ENCODE results near the gene THOC6.

Gene THOC6

GRCh38 chr16:3021449-3022207, 2.2 kb upstream of the THOC6 start:
- H3K4me1 ChIP-seq (ENCODE audit: insufficient read depth, low read length, severe bottlenecking): peaks cover 44% of the 10 kb centered on the region
- no peaks in the 10 kb centered on the region for H3K9me3 ChIP-seq (ENCODE audit: low read length)
- H3K4me2 ChIP-seq (ENCODE audit: low read length): peak overlapping the region; percentile 97
- peaks cover 4% of the 10 kb centered on the region for H3K36me3 ChIP-seq (ENCODE audit: insufficient read depth, low read length)
- no peaks in the 10 kb centered on the region for H3K9me2 ChIP-seq (ENCODE audit: low read depth, low read length)
- no peaks in the 10 kb centered on the region for H4K20me1 ChIP-seq (ENCODE audit: insufficient read depth, low read length)
- H3K79me2 ChIP-seq (ENCODE audit: insufficient read depth, low read length): no peaks in the 10 kb centered on the region
- H3F3A ChIP-seq (ENCODE audit: insufficient read depth, low read length): no peaks in the 10 kb centered on the region
- peaks cover 4% of the 10 kb centered on the region; the same call in 1 of the 2 replicates for H3K27me3 ChIP-seq (ENCODE audit: insufficient read depth, low read length)
- TF ChIP-seq, protein P1, sequence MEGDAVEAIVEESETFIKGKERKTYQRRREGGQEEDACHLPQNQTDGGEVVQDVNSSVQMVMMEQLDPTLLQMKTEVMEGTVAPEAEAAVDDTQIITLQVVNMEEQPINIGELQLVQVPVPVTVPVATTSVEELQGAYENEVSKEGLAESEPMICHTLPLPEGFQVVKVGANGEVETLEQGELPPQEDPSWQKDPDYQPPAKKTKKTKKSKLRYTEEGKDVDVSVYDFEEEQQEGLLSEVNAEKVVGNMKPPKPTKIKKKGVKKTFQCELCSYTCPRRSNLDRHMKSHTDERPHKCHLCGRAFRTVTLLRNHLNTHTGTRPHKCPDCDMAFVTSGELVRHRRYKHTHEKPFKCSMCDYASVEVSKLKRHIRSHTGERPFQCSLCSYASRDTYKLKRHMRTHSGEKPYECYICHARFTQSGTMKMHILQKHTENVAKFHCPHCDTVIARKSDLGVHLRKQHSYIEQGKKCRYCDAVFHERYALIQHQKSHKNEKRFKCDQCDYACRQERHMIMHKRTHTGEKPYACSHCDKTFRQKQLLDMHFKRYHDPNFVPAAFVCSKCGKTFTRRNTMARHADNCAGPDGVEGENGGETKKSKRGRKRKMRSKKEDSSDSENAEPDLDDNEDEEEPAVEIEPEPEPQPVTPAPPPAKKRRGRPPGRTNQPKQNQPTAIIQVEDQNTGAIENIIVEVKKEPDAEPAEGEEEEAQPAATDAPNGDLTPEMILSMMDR (IDR thresholded peaks at IDR 0.05; ENCODE audit: low read length): peak; percentile 58
- no peak for TF ChIP-seq EZH2 (IDR thresholded peaks at IDR 0.05; ENCODE audit: borderline replicate concordance, low read length)
- H3K9ac ChIP-seq (ENCODE audit: low read length): peak overlapping the region; percentile 60; the same call in 1 of the 2 replicates
- H3K27ac ChIP-seq (ENCODE audit: low read depth, low read length, poor library complexity, severe bottlenecking): peak overlapping the region; percentile 55
- no peak overlapping the region for H2AFZ ChIP-seq (ENCODE audit: low read length)
- peak overlapping the region; percentile 67 for H3K4me3 ChIP-seq (ENCODE audit: low read depth, low read length, poor library complexity, severe bottlenecking)

- Histone ChIP-seq H3F3A (ENCODE audit: insufficient read depth, low read length) (no peaks in the 10 kb centered on the region), H3K27ac (ENCODE audit: low read depth, low read length, poor library complexity, severe bottlenecking) (peak overlapping the region; percentile 55), H2AFZ (ENCODE audit: low read length) (no peak overlapping the region), H3K36me3 (ENCODE audit: insufficient read depth, low read length) (peaks cover 11% of the 10 kb centered on the region), H3K4me3 (ENCODE audit: low read depth, low read length, poor library complexity, severe bottlenecking) (peak overlapping the region; percentile 67), H3K4me1 (ENCODE audit: insufficient read depth, low read length, severe bottlenecking) (peaks cover 44% of the 10 kb centered on the region), H3K9me2 (ENCODE audit: low read depth, low read length) (no peaks in the 10 kb centered on the region), H3K9me3 (ENCODE audit: low read length) (no peaks in the 10 kb centered on the region), H3K9ac (ENCODE audit: low read length) (no peak overlapping the region; the same call in 1 of the 2 replicates), H3K79me2 (ENCODE audit: insufficient read depth, low read length) (no peaks in the 10 kb centered on the region), H3K4me2 (ENCODE audit: low read length) (peak overlapping the region; percentile 97; the same call in 1 of the 2 replicates), H4K20me1 (ENCODE audit: insufficient read depth, low read length) (no peaks in the 10 kb centered on the region), H3K27me3 (ENCODE audit: insufficient read depth, low read length) (peaks cover under 1% of the 10 kb centered on the region; the same call in 1 of the 2 replicates)
- TF ChIP-seq, protein P1 (IDR thresholded peaks at IDR 0.05; ENCODE audit: low read length): no peak
- no peak for TF ChIP-seq EZH2 (IDR thresholded peaks at IDR 0.05; ENCODE audit: borderline replicate concordance, low read length)
Observed at GRCh38 chr16:3022208-3022683, 1.6 kb upstream of the THOC6 start.

DNA sequence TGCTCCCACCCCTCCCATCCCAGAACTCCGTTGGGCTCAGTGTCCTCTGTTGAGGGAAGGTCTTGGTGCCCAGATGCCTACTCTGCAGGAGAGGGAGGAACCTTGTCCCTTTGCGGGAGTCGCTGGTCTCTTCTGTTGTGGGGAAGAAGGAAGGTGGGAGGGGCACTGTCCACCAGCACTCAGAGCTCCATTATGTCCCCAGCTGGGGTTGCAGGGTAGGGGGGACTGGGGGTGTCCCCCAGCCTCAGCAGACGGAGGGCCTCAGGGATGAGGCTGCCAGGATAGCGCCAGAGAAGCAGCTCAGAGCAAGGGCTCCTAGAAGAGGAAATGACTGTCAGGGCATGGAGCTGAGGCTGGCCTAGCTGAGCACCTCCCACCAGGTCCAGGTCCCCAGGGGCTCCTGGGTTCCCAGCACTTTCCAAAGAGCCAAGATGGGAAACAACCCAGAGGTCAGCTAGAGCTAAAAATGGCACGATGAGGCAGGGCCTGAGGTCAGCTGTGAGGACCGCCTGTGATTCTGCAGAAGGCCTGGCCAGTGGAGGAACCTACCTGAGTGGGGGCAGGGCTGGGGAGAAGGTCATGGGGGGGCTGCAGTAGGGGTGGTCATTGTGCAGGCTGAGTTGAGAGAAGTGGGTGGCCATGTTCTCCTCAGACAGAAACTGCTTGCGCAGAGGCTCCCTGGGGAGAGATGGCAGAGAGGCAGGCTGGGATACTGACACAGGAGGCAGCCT, 986 bp upstream of the THOC6 start:
- TF ChIP-seq, protein P1 (IDR thresholded peaks at IDR 0.05; ENCODE audit: low read length): no peak
- Histone ChIP-seq H3K36me3 (ENCODE audit: insufficient read depth, low read length) (peaks cover 11% of the 10 kb centered on the region), H3K4me2 (ENCODE audit: low read length) (peak overlapping the region; percentile 90), H3F3A (ENCODE audit: insufficient read depth, low read length) (no peaks in the 10 kb centered on the region), H2AFZ (ENCODE audit: low read length) (no peak overlapping the region), H3K9ac (ENCODE audit: low read length) (peak overlapping the region; percentile 89; the same call in 1 of the 2 replicates), H3K9me3 (ENCODE audit: low read length) (no peaks in the 10 kb centered on the region), H3K9me2 (ENCODE audit: low read depth, low read length) (no peaks in the 10 kb centered on the region), H3K27ac (ENCODE audit: low read depth, low read length, poor library complexity, severe bottlenecking) (peak overlapping the region; percentile 81), H3K79me2 (ENCODE audit: insufficient read depth, low read length) (no peaks in the 10 kb centered on the region), H3K4me3 (ENCODE audit: low read depth, low read length, poor library complexity, severe bottlenecking) (peak overlapping the region; percentile 71), H4K20me1 (ENCODE audit: insufficient read depth, low read length) (no peaks in the 10 kb centered on the region), H3K27me3 (ENCODE audit: insufficient read depth, low read length) (no peaks in the 10 kb centered on the region), H3K4me1 (ENCODE audit: insufficient read depth, low read length, severe bottlenecking) (peaks cover 44% of the 10 kb centered on the region)

All from OCI-LY1 (cell line).